ENCODE measurements around the gene SOHLH1.

DNA sequence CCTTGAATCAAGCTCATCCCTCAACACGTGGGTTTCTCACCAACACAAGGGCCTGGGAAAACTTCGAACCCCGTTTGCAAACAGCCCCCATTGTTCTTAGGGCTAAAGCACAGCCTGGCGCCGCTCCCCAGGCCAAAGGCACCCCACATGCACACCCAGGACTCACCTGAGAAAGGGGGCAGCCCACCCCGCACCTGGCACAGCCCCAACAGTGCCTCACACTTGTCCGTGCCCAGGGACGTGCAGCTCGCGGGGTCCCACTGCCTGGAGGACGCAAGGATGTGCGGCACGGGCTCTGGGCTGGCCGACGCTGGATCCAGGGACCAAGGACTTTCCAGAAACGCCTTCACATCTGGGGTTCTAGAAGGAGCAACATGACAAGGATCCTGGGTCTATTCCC lies 2.8 kb downstream of the SOHLH1 start:
- TF ChIP-seq, protein P1, sequence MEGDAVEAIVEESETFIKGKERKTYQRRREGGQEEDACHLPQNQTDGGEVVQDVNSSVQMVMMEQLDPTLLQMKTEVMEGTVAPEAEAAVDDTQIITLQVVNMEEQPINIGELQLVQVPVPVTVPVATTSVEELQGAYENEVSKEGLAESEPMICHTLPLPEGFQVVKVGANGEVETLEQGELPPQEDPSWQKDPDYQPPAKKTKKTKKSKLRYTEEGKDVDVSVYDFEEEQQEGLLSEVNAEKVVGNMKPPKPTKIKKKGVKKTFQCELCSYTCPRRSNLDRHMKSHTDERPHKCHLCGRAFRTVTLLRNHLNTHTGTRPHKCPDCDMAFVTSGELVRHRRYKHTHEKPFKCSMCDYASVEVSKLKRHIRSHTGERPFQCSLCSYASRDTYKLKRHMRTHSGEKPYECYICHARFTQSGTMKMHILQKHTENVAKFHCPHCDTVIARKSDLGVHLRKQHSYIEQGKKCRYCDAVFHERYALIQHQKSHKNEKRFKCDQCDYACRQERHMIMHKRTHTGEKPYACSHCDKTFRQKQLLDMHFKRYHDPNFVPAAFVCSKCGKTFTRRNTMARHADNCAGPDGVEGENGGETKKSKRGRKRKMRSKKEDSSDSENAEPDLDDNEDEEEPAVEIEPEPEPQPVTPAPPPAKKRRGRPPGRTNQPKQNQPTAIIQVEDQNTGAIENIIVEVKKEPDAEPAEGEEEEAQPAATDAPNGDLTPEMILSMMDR (IDR thresholded peaks at IDR 0.05), result no peak
- no peak for TF ChIP-seq NR2C2 (CRISPR knock-in tag; IDR thresholded peaks at IDR 0.05)
- TF ChIP-seq, protein P2, sequence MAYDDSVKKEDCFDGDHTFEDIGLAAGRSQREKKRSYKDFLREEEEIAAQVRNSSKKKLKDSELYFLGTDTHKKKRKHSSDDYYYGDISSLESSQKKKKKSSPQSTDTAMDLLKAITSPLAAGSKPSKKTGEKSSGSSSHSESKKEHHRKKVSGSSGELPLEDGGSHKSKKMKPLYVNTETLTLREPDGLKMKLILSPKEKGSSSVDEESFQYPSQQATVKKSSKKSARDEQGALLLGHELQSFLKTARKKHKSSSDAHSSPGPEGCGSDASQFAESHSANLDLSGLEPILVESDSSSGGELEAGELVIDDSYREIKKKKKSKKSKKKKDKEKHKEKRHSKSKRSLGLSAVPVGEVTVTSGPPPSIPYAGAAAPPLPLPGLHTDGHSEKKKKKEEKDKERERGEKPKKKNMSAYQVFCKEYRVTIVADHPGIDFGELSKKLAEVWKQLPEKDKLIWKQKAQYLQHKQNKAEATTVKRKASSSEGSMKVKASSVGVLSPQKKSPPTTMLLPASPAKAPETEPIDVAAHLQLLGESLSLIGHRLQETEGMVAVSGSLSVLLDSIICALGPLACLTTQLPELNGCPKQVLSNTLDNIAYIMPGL (CRISPR knock-in tag; IDR thresholded peaks at IDR 0.05), result no peak
- no peak for TF ChIP-seq JUN (CRISPR knock-in tag; IDR thresholded peaks at IDR 0.05)
- TF ChIP-seq, protein P3, sequence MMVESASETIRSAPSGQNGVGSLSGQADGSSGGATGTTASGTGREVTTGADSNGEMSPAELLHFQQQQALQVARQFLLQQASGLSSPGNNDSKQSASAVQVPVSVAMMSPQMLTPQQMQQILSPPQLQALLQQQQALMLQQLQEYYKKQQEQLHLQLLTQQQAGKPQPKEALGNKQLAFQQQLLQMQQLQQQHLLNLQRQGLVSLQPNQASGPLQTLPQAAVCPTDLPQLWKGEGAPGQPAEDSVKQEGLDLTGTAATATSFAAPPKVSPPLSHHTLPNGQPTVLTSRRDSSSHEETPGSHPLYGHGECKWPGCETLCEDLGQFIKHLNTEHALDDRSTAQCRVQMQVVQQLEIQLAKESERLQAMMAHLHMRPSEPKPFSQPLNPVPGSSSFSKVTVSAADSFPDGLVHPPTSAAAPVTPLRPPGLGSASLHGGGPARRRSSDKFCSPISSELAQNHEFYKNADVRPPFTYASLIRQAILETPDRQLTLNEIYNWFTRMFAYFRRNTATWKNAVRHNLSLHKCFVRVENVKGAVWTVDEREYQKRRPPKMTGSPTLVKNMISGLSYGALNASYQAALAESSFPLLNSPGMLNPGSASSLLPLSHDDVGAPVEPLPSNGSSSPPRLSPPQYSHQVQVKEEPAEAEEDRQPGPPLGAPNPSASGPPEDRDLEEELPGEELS (CRISPR knock-in tag; IDR thresholded peaks at IDR 0.05), result no peak
- no peak for TF ChIP-seq KAT7 (CRISPR knock-in tag; IDR thresholded peaks at IDR 0.05; ENCODE audit: borderline replicate concordance)
- TF ChIP-seq RORB (CRISPR knock-in tag; IDR thresholded peaks at IDR 0.05), result no peak
- TF ChIP-seq CREM (CRISPR knock-in tag; IDR thresholded peaks at IDR 0.05), result no peak
- TF ChIP-seq, protein P4, sequence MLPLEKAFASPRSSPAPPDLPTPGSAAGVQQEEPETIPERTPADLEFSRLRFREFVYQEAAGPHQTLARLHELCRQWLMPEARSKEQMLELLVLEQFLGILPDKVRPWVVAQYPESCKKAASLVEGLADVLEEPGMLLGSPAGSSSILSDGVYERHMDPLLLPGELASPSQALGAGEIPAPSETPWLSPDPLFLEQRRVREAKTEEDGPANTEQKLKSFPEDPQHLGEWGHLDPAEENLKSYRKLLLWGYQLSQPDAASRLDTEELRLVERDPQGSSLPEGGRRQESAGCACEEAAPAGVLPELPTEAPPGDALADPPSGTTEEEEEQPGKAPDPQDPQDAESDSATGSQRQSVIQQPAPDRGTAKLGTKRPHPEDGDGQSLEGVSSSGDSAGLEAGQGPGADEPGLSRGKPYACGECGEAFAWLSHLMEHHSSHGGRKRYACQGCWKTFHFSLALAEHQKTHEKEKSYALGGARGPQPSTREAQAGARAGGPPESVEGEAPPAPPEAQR (CRISPR knock-in tag; IDR thresholded peaks at IDR 0.05), result no peak

All from WTC11 (cell line).